ENCODE measurements around the gene LDLRAD3. TPM values are rescaled to one million over a fixed set of nuclear protein-coding genes. Genes with fewer than 3 reads are reported as not detected.

Gene LDLRAD3
- total RNA-seq, 1 donor from 2014 or later = 14.9 TPM

DNA sequence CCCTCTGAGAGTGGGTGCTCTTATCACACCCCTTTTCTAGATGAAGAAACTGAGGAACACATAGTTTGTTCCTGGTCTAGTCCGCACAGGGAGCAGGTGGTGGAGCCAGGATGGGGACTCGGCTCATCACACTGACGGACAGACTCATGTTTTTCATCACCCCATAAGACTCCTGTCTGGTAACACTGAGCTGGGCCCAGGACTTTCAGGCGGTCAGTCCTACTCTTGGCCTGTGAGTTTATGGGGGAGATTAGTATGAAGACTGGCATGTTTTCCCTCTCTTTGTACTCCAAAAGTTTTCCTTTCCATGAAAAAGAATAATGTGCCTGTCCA lies 160.8 kb downstream of the LDLRAD3 start:
- no peak for DNase-seq (ENCODE audit: low spot score)

DNA sequence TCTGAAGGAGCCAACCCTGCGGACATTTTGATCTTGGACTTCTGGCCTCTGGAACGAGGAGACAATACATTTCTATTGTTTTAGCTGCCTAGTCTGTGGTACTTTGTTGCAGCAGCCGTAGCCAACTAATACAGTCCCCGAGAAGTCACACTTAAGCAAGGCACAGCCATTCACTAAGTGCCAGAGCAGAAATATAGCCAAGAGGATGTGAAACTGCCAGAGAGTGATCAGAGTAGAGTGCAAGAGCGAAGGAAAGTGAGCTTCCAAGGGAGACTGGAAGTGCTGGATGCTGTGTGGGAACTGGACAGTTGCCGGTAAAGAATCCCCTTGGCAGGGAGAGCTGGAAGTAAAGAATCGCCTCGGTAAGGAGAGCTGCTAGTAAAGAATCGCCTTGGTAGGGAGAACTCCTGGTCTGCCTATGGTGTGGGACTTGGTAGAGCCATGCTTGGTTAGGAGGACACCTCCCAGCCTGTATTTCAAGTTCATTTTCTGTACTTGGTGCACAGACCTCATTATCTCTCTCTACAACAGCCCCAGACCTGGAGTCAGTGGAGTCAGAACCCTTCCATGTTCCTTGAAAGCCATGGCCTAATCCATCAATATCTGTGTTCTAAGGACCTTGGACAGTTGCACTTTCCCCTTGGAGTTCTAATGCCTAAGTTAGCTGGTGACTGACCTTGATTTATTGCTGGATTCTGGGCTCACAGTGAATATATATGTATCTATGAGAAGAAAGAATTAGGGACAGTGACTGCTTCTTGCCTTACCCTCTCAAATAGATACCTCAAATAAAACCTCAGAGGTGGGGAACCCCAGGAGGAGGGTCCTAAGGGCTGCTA lies 162.1 kb downstream of the LDLRAD3 start:
- DNase-seq (ENCODE audit: low spot score) = no peak

DNA sequence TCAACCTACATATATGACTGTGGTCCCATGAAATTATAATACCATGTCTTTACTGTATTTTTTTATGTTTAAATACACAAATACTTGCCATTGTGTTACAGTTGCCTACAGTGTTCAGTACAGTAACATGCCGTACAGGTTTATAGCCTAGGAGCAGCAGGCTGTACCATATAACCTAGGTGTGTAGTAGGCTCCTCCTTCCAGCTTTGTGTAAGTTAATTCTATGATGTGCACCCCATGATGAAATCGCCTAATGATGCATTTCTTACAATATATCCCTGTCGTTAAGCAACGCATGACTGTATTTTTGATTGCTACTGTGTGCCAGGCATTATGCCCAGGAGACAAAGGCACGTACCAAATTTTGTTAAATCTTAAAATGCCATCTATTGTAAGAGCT lies 163.7 kb downstream of the LDLRAD3 start:
- no peak for DNase-seq (ENCODE audit: low spot score)

DNA sequence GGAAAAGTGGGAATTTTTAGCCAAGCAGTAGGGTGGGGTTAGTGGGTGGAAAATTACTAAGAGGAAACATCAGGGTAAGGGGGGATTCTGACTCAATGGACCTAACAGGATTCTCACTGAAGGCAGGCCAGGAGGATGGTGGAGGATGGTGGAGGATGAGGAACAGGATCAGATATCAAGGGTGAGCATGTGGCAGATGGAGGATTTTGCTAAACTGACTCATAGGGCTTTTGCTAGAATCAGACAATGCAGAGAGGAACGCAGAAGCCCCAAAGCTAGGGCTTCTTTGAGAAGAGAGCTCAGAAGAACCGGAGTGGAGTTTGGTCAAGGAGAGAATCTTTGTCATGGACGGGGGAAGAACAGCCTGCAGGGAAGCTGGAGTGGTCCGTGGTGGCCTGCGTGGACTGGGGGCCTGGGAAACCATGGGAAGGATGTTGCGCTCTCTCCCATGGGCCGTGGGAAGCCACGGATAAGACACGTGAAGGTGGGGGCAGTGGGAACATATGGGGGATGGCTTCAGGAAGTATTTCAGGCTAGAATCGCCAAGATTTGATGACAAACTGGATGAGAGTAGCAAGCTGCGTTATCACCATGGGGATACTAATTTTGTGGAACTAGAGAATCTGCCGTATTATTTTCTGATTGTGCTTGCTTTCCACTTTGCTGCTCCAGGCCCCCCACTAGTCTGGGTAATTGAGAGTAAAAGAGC lies 165.2 kb downstream of the LDLRAD3 start:
- no peak for DNase-seq (ENCODE audit: low spot score)

DNA sequence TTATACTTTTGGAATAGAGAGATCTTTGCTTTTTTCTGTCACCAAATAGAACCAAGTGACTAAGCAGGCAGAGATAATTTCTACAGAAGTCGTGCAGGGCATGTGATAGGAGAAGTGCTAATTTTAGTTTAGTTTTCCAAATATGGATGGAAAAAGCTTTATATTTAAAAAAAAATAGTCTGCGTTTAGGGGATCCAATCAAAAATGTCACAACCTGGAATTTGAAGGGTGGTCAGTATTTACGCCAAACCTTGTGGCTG lies 165.7 kb downstream of the LDLRAD3 start:
- no peak for DNase-seq (ENCODE audit: low spot score)

DNA sequence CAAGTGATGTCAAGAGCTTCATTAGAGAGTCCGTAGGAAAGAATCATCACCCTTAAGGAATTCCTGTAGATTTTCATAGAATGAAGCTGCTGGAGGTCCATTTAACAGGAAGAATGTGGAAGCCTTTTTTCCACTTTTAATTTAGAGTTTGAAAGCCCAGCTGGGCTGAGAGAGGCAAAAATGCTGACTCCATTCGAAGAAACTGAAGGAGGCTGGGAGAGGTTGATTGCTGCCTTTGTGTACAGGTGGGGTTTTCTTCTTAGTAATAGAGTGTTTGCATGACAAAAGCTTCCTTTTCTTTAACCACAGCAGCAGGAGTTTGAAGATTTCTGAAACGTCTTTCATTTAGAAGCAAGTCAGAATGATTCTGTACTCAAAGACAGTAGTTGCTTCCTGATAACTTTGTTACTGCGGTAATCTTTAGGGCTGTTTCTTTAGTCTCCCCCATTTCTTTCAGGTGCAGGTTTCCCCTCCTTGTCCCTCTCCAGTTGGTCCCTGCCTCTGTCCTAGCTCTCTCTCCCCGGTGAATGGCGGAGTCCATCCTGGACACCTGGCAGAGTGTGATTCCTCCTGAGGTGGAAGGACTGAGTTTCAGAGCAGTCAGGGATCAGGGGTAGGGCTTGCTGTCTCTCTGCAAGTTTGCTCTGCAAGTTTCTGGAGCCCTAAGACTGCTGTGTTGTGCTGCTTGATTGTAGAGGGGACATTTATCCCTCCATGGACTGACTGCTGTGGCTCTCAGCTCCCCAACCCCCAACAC lies 166.2 kb downstream of the LDLRAD3 start:
- DNase-seq (ENCODE audit: low spot score) = no peak

DNA sequence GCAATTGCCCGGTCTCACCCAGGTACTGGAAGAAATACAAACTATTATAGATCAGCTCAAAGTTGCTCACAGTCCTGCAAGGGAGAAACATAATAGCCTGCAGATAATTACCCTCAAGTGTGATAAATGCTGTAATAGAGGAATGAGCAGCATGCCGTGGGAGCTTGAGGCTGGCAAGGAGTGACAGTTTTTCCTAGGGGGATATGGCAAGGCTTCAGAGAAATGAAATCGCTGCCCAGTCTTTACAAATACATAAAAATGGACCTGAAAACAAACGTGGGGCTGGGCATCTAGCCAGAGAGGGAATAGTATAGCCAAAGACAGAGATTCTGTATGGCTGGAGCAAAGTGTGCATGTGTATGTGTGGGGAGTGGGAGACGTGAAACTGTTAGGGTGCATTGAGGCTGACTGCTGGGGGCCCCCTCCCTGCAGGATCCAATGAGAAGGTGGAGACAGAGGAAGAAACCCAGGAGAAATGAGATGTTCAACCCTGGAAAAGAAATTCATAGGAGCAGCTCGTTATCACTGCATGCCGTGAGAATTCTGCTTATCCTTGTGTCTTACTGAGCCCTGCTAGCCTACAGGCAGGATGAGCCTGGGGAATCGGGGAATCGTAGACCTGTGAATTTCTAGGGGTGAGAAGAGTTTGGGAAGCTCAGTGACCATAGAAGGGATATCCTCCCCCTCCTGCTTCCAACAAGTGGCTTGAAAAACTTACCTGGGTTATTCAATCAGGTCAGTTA lies 167.0 kb downstream of the LDLRAD3 start:
- no peak for DNase-seq (ENCODE audit: low spot score)

DNA sequence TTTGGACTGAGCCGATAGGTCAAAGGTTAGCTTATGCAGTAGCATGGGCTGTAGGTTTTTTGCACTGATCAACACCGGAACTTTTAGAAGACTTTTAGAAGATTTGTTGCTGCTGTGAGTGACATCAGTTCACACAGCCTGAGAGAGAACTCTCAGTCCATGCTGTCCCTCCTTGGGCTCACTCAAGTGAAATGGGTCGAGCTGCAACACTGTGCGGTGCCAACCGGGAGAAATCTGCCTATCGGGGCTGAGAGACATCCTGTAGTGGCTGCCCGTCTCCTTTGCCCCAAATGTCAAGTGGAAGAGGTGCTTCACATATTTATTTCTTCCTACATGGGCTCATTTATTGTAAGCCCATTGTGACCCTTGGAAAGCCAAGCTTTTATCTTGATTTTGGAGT lies 170.2 kb downstream of the LDLRAD3 start:
- DNase-seq (ENCODE audit: low spot score) = no peak

DNA sequence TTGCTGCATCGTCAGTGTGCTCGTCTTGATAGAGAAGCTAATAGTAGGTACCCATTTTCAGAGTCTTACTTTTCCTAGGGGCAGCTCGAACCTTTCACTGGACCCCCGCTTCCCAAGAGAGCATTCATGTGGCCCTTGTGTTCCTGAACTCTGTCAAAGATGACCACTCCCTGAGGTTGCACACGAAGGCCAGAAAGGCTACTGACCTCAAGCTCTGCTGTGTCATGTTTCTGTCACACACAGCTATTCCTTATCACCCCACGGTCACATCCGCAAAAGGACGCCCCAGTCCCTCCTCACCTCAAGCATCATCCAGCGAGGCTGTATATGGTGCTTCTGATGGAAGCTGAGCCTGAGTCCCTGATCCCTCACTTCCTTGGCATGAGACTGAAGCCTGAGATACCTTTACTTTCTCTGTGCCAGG lies 171.5 kb downstream of the LDLRAD3 start:
- no peak for DNase-seq (ENCODE audit: low spot score)

DNA sequence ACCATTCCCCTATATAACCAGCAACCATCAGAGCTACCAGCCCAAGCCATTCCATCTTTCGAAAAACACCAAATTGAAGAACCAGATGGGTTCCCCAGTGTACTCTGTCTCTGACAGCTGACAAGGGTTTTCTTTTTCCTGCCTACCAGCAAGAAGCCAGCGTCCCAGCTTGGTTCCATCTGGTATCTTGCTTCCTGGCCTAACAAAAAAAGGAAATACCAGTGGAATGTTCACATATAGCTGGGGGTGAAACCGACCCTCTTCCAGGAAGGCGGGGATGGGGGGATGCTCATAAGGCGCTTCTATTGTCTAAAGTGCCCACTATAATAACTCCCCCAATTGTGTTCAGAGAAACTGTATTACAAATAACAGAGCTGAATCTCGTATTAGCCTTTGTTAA lies 172.3 kb downstream of the LDLRAD3 start:
- no peak for DNase-seq (ENCODE audit: low spot score)

DNA sequence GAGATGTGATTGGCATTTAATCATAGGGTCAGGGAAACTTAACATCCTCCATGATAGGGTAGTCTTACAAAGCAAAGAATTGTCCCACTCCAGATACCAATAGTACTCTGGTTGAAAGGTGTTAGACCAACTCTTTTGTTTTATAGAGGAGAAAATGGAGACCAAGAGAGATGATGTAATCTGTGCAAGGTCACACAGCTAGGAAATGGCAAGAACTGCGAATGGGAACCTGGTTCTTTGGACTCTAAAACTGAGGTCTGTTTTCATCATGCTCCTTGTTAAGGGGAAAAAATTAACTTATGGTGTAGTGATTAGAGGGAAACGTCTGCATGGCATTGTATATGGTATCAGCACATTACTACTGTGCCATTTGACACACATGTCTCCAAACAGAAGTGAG lies 174.2 kb downstream of the LDLRAD3 start:
- no peak for DNase-seq (ENCODE audit: low spot score)

DNA sequence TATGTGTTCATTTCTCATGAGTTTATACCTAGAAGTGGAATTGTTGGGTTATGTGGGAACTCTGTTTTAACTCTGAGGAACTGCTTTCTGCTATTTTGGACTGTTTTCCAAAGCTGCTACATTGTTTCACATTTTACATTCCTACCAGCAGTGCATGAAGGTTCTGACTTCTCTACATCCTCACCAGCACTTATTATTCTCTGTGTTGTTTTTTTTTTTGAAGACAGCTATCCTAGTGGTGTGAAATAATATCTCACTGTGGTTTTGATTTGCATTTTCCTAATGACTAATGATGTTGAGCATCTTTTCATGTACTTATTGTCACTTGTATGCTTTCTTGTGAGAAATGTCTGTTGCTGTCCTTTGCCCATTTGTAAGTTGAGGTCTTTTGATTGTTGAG lies 175.4 kb downstream of the LDLRAD3 start:
- DNase-seq (ENCODE audit: low spot score) = no peak

DNA sequence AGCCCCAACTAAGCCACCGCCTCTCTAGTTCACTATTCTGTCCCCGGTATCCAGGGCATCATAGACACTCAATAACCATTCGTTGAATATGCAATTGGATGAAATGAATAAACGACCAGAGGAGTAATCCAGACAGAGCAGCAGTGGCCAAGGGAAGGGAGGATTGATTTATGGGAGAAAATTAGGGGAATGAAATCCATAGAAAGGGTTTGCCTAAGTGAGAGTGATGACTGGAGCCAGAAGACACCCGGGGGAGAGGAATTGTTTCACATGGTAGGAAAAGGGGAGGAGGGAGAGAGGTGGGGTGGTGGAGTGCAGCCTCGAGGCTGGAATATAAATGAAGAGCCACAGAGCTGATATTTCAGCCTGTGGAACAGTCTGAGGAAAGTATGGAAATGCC lies 177.2 kb downstream of the LDLRAD3 start:
- DNase-seq (ENCODE audit: low spot score) = no peak

DNA sequence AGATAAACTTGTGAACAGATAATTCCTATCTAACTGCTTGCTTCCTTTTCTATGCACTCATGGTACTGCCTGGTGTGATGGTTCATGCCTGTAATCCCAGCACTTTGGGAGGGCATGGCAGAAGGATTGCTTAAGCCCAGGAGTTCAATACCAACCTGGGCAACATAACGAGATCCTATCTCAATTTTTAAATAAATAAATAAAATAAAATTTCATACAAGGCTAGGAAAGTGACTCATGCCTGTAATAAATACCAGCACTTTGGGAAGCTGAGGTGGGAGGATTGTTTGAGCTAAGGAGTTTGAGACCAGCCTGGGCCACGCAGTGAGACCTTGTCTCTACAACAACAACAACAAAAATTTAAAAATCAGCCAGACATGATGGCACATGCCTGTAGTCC lies 178.8 kb downstream of the LDLRAD3 start:
- no peak for DNase-seq (ENCODE audit: low spot score)

DNA sequence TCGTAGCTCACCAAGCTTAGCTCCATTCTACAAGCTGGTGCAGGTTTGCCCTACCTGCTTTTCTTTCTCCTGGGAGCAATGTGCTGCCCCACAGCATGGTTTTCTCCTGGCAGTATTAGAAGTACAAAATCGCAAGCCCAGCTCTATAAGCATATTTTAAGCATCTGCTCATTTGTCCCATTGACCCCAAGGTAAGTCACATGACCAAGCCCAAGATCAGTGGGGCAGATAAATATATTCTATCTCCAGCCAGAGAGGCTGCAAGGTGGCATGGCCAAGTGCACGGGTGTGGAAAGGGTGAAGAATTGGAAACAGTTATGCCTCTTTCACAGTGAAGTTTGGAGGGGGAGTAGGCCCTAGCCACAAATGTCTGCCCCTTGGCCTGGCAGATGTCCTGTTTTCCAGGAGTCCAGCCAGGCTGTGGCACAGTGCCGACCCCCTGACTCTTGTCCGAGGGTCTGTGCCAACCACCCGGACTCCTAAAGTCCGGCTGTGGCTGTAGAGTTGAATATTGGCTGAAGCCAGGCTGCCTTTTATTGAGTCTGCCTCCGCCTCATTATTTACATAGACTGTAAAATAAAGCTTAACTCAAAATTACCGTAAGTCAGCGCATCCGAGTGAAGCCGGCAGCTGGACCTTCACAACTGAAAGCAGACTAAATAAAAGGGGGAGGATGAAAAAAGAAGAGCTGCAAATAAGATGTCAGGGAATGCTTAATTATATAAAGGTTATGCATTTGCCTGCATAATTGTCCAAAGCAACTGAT lies 179.7 kb downstream of the LDLRAD3 start:
- DNase-seq (ENCODE audit: low spot score) = no peak

DNA sequence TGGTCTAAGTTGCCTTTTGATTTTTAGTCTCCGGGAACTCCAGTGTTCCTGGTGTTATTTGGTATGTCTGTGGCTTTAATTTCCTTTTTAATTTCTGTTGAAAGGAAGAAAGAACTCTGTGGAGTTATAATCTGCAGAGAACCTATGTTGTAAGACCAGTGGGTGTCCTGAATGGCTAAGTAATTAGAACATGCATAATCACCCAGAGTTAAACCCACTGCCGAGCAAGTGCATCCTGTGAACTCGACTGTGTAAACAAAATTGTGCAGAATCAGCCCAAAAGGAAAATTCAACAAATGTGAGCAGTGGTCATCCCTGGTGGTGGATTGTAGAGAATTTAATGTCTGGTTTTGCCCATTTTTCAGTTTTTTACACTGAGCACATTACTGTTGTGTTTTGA lies 182.8 kb downstream of the LDLRAD3 start:
- DNase-seq (ENCODE audit: low spot score) = no peak

DNA sequence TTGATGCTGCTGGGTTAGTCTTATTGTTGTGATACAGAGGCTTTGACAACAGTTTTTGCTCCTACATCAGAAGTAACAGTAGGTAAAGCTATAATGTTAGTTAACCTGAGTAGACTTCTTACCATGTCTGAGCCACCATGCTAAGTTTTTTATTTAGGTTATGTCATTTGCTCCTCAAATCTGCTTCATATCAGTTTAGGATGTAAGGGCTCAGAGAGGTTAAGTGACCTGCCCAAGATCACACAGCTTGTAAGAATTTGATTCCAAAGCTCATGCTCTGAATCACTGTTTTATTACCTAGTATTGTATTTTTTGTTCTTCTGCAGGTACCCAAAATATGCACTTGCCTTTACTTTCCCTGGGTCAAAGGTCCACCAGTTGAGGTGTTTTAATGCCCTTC lies 183.7 kb downstream of the LDLRAD3 start:
- DNase-seq (ENCODE audit: low spot score) = no peak

DNA sequence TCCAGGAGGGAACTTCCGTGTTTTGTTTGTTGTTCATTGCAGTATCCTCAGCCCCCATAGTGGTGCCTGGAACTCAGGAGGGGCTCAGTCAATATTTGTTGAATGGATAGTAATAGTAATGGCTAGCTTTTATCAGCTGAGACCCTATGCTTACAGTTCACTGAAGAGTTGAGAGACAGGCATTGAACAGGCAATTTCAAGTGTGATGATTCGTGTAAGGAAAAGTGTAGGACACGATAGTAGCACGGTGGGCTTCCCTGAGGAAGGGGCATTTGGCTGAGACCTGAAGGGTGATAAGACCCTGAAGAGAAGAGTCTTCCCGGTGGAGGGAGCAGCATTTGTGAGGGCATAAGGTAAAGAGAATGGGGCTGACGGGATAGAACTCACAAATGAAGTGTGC lies 186.1 kb downstream of the LDLRAD3 start:
- no peak for DNase-seq (ENCODE audit: low spot score)

DNA sequence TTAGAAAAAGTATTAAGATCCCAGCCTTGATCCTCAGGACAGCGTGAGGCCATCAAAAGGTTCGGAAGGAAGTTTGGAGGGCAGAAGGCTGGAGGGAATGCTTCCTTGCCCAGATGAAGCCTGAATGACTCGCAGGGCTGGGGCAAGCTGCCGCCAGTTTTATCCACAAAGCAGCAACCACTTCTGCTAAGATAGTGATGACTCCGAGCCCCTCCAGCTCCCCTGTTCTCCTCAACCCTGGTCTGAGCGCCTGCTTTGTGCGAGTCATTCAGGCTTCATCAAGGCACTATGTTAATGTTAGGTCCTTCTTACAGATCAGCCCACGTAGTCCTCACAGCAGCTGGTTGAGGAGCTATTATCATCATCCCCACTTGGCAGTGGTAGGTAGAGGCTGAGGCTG lies 186.5 kb downstream of the LDLRAD3 start:
- no peak for DNase-seq (ENCODE audit: low spot score)

DNA sequence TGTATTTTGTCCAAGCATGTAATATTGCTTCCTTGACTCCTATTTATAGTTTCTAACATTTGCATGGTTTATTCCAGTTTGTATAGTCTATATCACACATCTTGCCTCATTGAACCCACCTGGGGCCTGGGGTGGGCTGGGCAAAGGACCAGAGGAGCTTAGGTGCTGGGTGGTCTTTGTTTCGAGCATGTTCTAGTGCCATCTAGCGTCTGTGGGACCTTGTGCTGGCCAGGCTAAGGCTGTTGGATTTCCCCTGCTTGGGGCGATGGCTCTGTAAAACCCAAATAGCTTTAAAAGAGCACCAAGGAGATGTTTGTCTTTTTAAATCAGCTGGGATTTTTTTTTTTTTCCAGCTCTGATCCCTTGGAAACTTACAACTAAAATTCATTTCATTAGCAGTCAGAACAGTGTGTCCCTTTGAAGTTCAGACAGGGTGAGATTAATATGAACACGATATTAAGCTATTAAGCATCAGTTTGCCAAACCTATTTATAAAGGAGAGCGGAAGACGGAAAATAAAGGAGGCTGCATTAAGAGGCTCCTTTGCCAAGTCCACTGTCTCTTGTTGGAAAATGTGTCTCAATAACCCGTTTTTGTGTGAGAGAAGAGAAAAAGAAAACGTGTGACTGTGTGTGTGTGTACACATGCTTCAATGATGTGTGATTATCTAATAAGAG lies 188.0 kb downstream of the LDLRAD3 start:
- DNase-seq (ENCODE audit: low spot score) = peak; percentile 53

DNA sequence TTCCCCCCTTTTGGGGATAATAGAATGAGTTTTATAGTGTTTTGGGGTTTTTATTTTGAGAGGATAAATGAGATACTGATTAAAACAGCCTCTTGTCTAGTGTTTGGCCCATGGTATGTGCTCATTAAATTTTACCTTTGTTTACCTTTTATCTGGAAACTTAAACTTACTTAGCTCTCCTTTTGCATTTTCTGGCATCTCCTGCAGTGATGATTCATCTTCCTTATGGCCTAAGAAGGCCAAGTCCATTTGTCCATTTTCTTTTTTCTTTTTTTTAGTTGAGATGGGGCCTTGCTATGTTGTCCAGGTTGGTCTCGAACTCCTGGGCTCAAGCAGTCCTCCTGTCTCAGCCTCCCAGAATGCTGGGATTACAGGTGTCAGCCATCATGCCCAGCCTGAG lies 189.1 kb downstream of the LDLRAD3 start:
- no peak for DNase-seq (ENCODE audit: low spot score)
